Measurements from ENCODE around the gene MTMR12.

The MTMR12 gene

DNA sequence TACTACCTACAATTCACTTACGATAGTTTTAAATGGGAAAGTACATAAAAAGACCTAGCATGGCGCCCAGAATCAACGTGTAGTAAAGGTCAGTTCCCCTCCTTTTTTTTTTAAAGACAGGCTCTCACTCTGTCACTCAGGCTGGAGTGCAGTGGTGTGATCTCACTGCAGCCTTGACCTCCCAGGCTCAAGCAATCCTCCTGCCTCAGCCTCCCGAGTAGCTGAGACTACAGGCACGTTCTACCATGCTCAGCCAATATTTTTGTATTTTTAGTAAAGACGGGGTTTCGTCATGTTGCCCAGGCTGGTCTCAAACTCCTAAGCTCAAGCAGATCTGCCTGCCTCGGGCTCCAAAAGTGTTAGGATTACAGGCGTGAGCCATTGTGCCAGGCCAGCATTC is 40.7 kb upstream of the MTMR12 start:
- ChIA-PET POLR2A (ENCODE audit: low non-redundant PET) (no interaction called here), CTCF (no interaction called here)
- H3K27ac ChIP-seq, result no peak overlapping the region
- TF ChIP-seq CTCF (conservative IDR thresholded peaks at IDR 0.05; ENCODE audit: low read depth), result no peak
- DNase-seq (ENCODE audit: low spot score), result no peak

DNA sequence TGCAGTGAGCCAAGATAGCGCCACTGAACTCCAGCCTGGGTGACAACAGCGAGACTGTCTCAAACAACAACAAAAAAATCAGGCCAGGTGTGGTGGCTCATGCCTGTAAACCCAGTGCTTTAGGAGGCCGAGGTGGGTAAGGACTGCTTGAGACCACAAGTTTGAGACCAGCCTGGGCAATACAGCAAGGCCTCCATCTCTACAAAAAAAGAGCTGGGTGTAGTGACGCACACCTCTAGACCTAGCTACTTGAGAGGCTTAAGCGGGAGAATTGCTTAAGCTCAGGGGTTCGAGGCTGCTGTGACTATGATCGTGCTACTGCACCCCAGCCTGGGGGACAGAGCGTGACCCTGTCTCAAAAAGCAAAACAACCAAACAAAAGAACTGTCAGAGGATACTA is 39.9 kb upstream of the MTMR12 start:
- DNase-seq (ENCODE audit: low spot score), result no peak
- no peak for TF ChIP-seq CTCF (conservative IDR thresholded peaks at IDR 0.05; ENCODE audit: low read depth)
- ChIA-PET POLR2A (ENCODE audit: low non-redundant PET) (no interaction called here), CTCF (no interaction called here)
- H3K27ac ChIP-seq, result peak overlapping the region; percentile 15; the same call in 1 of the 2 replicates

GRCh38 chr5:32346869-32347268 is 34.1 kb upstream of the MTMR12 start:
- POLR2A ChIA-PET (ENCODE audit: low non-redundant PET), result no interaction called here
- DNase-seq (ENCODE audit: low spot score), result no peak
- no peak overlapping the region for H3K27ac ChIP-seq
- TF ChIP-seq CTCF (conservative IDR thresholded peaks at IDR 0.05; ENCODE audit: low read depth), result no peak
- CTCF ChIA-PET, result interaction anchor here (0.6 to 1.1 kb wide), 2 partner anchors 11 to 17 kb away, joined by 3 to 6 read pairs; no protein-coding TSS in a partner anchor

DNA sequence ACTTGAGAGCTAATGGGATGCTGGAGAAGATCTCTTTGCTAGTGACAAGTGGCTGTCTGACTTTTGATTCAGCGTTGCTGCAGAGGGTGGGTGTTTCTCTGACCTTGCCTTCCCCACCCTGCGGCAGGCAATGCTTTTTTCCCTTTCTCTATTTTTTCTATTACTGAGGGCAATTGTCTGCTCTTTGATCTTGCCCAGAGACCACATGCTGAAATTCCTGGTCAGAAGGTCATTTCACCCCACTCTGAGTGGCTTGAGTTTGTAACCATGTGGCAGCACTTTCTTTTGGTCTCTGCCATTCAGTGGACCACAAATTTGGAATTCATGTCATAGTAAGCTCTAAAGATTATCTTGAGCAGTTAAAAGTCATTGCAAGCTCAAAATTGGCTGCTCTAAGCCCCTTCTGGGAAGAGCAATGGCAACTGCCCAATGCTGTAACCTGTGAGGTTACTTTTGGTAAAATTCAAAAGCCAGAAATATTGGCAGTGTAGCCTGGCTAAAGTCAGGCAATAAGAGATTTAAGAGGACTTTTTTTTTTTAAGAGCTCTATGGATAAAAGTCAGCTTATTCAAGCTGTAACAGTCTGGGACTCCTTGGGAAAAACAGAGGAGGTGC is 30.4 kb upstream of the MTMR12 start:
- no peak for TF ChIP-seq CTCF (conservative IDR thresholded peaks at IDR 0.05; ENCODE audit: low read depth)
- no peak for DNase-seq (ENCODE audit: low spot score)
- H3K27ac ChIP-seq, result no peak overlapping the region
- CTCF ChIA-PET, result no interaction called here
- POLR2A ChIA-PET (ENCODE audit: low non-redundant PET), result no interaction called here

- DNase-seq (ENCODE audit: low spot score), result no peak
Measured at GRCh38 chr5:32342656-32343055, 29.9 kb upstream of the MTMR12 start.

GRCh38 chr5:32339878-32340277 is 27.1 kb upstream of the MTMR12 start:
- DNase-seq (ENCODE audit: low spot score), result no peak
- H3K27ac ChIP-seq, result no peak overlapping the region
- no peak for TF ChIP-seq CTCF (conservative IDR thresholded peaks at IDR 0.05; ENCODE audit: low read depth)
- ChIA-PET POLR2A (ENCODE audit: low non-redundant PET) (no interaction called here), CTCF (no interaction called here)

More at GRCh38 chr5:32342656-32343055, 29.9 kb upstream of the MTMR12 start:
- no peak for TF ChIP-seq CTCF (conservative IDR thresholded peaks at IDR 0.05; ENCODE audit: low read depth)
- POLR2A ChIA-PET (ENCODE audit: low non-redundant PET), result no interaction called here
- no peak overlapping the region for H3K27ac ChIP-seq
- CTCF ChIA-PET, result no interaction called here
